CD4-positive, alpha-beta T cell (primary cell): ENCODE measurements around the gene PRR29. TPM values are rescaled to one million over a fixed set of nuclear protein-coding genes. Genes with fewer than 3 reads are reported as not detected.

Source experiments
- ATAC-seq: fragments of 200-7000 bp; cut with Tn5 transposase; one replicate; pipeline ENCODE4 v1.10.0; 2022; ENCODE audit warnings: mild to moderate bottlenecking; ENCODE audit not compliant: poor library complexity
- CTCF ChIA-PET: fragments of 350-600 bp; sonication (Branson Sonifier 250); formaldehyde crosslinking; loops from one replicate; lab custom pipeline; 2021; ENCODE audit warnings: antibody characterized with exemption, inconsistent platforms; lab: Charles Lee
- POLR2A ChIA-PET: fragments of 350-600 bp; sonication (Branson Sonifier 250); formaldehyde crosslinking; loops from one replicate; lab custom pipeline; 2021; ENCODE audit warnings: antibody characterized with exemption, inconsistent platforms; lab: Charles Lee
- DNase-seq, 14 experiments: peaks; one replicate each; pipeline ENCODE4 v3.0.0-alpha.2; 2013 to 2020; ENCODE audit warnings: mixed read lengths in 2 of 14
- H3K27ac ChIP-seq, 2 donors: one replicate each; pipeline versions ENCODE4 v1.5.1 to v1.7.0; 2013; ENCODE audit warnings: low read length in 2 of 2, low read depth in 1 of 2, mild to moderate bottlenecking in 1 of 2
- H3K27me3 ChIP-seq, 2 experiments: 1 replicate in 1 of 2; 2 replicates in 1 of 2; pipeline versions ENCODE4 v1.6.1 to v1.7.0; 2013; ENCODE audit warnings: low read length in 2 of 2, control low read depth in 1 of 2, mild to moderate bottlenecking in 1 of 2, moderate library complexity in 1 of 2; ENCODE audit not compliant: insufficient read depth in 2 of 2, control insufficient read depth in 1 of 2
- H3K36me3 ChIP-seq: one replicate; pipeline ENCODE4 v1.6.1; 2013; ENCODE audit warnings: low read length, control low read depth; ENCODE audit not compliant: insufficient read depth
- H3K4me1 ChIP-seq: one replicate; pipeline ENCODE4 v1.6.1; 2013; ENCODE audit warnings: low read length, control low read depth; ENCODE audit not compliant: insufficient read depth
- H3K4me3 ChIP-seq: one replicate; pipeline ENCODE4 v1.5.1; 2013; ENCODE audit warnings: mild to moderate bottlenecking, low read length, moderate library complexity
- H3K9me3 ChIP-seq, 2 experiments: 1 replicate in 1 of 2; 2 replicates in 1 of 2; pipeline versions ENCODE4 v1.6.1 to v1.7.0; 2013; ENCODE audit warnings: low read length in 2 of 2, mild to moderate bottlenecking in 2 of 2, control low read depth in 1 of 2, moderate library complexity in 1 of 2; ENCODE audit not compliant: control insufficient read depth in 1 of 2, insufficient read depth in 1 of 2
- H3K27ac Mint-ChIP-seq: one replicate; pipeline ENCODE4 v1.8.0; 2020; ENCODE audit warnings: mixed read lengths
- H3K27me3 Mint-ChIP-seq: one replicate; pipeline ENCODE4 v1.8.0; 2021; ENCODE audit warnings: mixed read lengths
- H3K36me3 Mint-ChIP-seq: one replicate; pipeline ENCODE4 v1.8.0; 2021; ENCODE audit warnings: low read depth, mixed read lengths
- H3K4me1 Mint-ChIP-seq: one replicate; pipeline ENCODE4 v1.8.0; 2021; ENCODE audit warnings: low read depth, mixed read lengths
- H3K4me3 Mint-ChIP-seq: one replicate; pipeline ENCODE4 v1.8.0; 2020; ENCODE audit warnings: mild to moderate bottlenecking, mixed read lengths
- H3K9me3 Mint-ChIP-seq: one replicate; pipeline ENCODE4 v1.8.0; 2020; ENCODE audit warnings: mixed read lengths
- CTCF ChIP-seq: fragments of 200-600 bp; IDR thresholded peaks from one replicate; pipeline ENCODE4 v1.8.0; 2022; ENCODE audit warnings: antibody characterized with exemption, mild to moderate bottlenecking
- intact Hi-C, 2 experiments: fragments of 100-400 bp; cut with DNase I in 1 of 2; cut with micrococcal nuclease in 1 of 2; formaldehyde crosslinking; loops; one replicate each; pipeline versions ENCODE4 v1.15.1 to v1.9.0; 2023 to 2025; cut with DNase I, micrococcal nuclease
- total RNA-seq, 174 experiments: library from RNA in 2 of 174; stranded (reverse) in 2 of 174; gene quantifications; one replicate each; pipeline ENCODE4 v1.2.3 and lab custom pipeline; 2021 to 2026

The PRR29 gene
- total RNA-seq, 2 experiments from 2014 or later, result 0.56 to 0.71 TPM

- Mint-ChIP-seq H3K27me3 (no peaks in the 10 kb centered on the region), H3K4me1 (peaks cover 71% of the 10 kb centered on the region), H3K9me3 (no peaks in the 10 kb centered on the region), H3K4me3 (peak overlapping the region; percentile 67), H3K36me3 (peaks cover 8% of the 10 kb centered on the region), H3K27ac (peak overlapping the region; percentile 17)
- CTCF ChIA-PET, result interaction anchor here (1.0 to 11.2 kb wide), 5 partner anchors 20 to 137 kb away, joined by 5 to 111 read pairs (median 5); partner anchors contain the start of gene ICAM2
- Histone ChIP-seq H3K4me3 (no peak overlapping the region), H3K4me1 (peaks cover 58% of the 10 kb centered on the region), H3K9me3 (no peaks in the 10 kb centered on the region), H3K27ac (no peak overlapping the region), H3K36me3 (peaks cover under 1% of the 10 kb centered on the region), H3K27me3 (no peaks in the 10 kb centered on the region)
- POLR2A ChIA-PET, result interaction anchor here (0.6 to 10.0 kb wide), 4 partner anchors 23 to 286 kb away, joined by 3 to 156 read pairs (median 4); partner anchors contain the start of gene ICAM2
- DNase-seq (peak in 1 of 14 experiments; percentile 22), ATAC-seq (no peak)
- intact Hi-C loops, result no loop called here
- no peak for TF ChIP-seq CTCF
These were observed 1.5 kb upstream of the PRR29 start for GRCh38 chr17:63996430-63997182.

- H3K36me3 Mint-ChIP-seq, result peaks cover 15% of the 10 kb centered on the region
- peak overlapping the region; percentile 91 for H3K4me3 Mint-ChIP-seq
- Histone ChIP-seq H3K9me3 (no peaks in the 10 kb centered on the region), H3K36me3 (peaks cover 9% of the 10 kb centered on the region), H3K4me1 (peaks cover 49% of the 10 kb centered on the region), H3K27me3 (no peaks in the 10 kb centered on the region), H3K4me3 (peak overlapping the region; percentile 80), H3K27ac (no peak overlapping the region)
- TF ChIP-seq CTCF, result no peak
- peaks cover 62% of the 10 kb centered on the region for H3K4me1 Mint-ChIP-seq
- H3K27ac Mint-ChIP-seq, result peak overlapping the region; percentile 17
- POLR2A ChIA-PET, result interaction anchor here (0.6 to 10.0 kb wide), 7 partner anchors 11 to 148 kb away, joined by 3 to 156 read pairs (median 6); partner anchors contain the start of gene ICAM2
- DNase-seq (peak in 1 of 14 experiments; percentile 14), ATAC-seq (no peak)
- no peaks in the 10 kb centered on the region for H3K27me3 Mint-ChIP-seq
- intact Hi-C loops, result loop anchor here (1.0 to 2.0 kb wide), 3 partner anchors 19 to 28 kb away; no protein-coding TSS in a partner anchor
- no peaks in the 10 kb centered on the region for H3K9me3 Mint-ChIP-seq
- CTCF ChIA-PET, result interaction anchor here (1.4 to 11.2 kb wide), 4 partner anchors 16 to 136 kb away, joined by 3 to 111 read pairs (median 6); no protein-coding TSS in a partner anchor
These were observed 656 bp upstream of the PRR29 start for GRCh38 chr17:63997341-63998048.
